GM13977 (cell line): Measurements from ENCODE around the gene TENT4A.

ENCODE experiments used
- DNase-seq: peaks from one replicate; pipeline ENCODE4 v3.0.0; 2012; ENCODE audit warnings: low spot score
- CTCF ChIP-seq: IDR thresholded peaks from 2 replicates; pipeline ENCODE4 v1.5.1; 2012; ENCODE audit warnings: mild to moderate bottlenecking, control low read depth; ENCODE audit not compliant: insufficient read depth; ENCODE audit errors: extremely low read depth, missing control alignments
- in situ Hi-C: fragments of 300-500 bp; cut with MboI; formaldehyde crosslinking; loops from one replicate; pipeline ENCODE4 v1.12.0; 2022; ENCODE audit warnings: low sequenced_read_pairs, low pct_unique_long_range_greater_than_20kb, mixed read lengths, inconsistent platforms; ENCODE audit not compliant: unreplicated experiment

TENT4A gene

GRCh38 chr5:6682239-6682638 is 31.0 kb upstream of the TENT4A start:
- in situ Hi-C loops, result no loop called here
- TF ChIP-seq CTCF, result no peak
- DNase-seq, result no peak

- no peak for TF ChIP-seq CTCF
- in situ Hi-C loops, result no loop called here
- DNase-seq, result no peak
Measured at GRCh38 chr5:6683241-6683640, 30.0 kb upstream of the TENT4A start.

DNA sequence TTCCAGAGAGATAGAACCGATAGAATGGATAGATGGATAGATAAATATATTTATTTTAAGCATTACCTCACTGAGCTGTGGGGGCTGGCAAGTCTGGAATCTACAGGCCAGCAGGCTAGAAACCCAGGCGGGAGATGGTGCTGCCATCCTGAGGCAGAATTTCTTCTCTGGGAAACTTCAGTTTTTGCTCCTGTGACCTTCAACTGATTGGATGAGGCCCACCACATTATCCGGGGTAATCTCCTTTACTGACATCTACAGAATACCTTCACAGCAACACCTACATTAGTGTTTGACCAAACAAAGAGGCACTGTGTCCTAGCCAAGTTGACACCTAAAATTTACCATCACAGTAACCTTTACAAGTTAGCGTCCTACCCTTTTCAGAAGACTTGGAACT is 29.2 kb upstream of the TENT4A start:
- no peak for DNase-seq
- TF ChIP-seq CTCF, result no peak
- in situ Hi-C loops, result no loop called here

- in situ Hi-C loops, result no loop called here
- TF ChIP-seq CTCF, result no peak
- no peak for DNase-seq
Measured at GRCh38 chr5:6686501-6686900, 26.7 kb upstream of the TENT4A start.

- TF ChIP-seq CTCF, result no peak
- in situ Hi-C loops, result no loop called here
- no peak for DNase-seq
Measured at GRCh38 chr5:6686915-6687409, 26.3 kb upstream of the TENT4A start.

GRCh38 chr5:6687505-6687904 is 25.7 kb upstream of the TENT4A start:
- in situ Hi-C loops, result no loop called here
- DNase-seq, result no peak
- TF ChIP-seq CTCF, result no peak

- DNase-seq, result no peak
- in situ Hi-C loops, result no loop called here
- TF ChIP-seq CTCF, result no peak
Measured at GRCh38 chr5:6692906-6693305, 20.3 kb upstream of the TENT4A start.
